ENCODE measurements around the gene TIAM2. TPM values are rescaled to one million over a fixed set of nuclear protein-coding genes. Genes with fewer than 3 reads are reported as not detected.

Gene TIAM2
- total RNA-seq, 4 donors from 2014 or later, result 6.5 to 13.4 (median 10.7) TPM

DNA sequence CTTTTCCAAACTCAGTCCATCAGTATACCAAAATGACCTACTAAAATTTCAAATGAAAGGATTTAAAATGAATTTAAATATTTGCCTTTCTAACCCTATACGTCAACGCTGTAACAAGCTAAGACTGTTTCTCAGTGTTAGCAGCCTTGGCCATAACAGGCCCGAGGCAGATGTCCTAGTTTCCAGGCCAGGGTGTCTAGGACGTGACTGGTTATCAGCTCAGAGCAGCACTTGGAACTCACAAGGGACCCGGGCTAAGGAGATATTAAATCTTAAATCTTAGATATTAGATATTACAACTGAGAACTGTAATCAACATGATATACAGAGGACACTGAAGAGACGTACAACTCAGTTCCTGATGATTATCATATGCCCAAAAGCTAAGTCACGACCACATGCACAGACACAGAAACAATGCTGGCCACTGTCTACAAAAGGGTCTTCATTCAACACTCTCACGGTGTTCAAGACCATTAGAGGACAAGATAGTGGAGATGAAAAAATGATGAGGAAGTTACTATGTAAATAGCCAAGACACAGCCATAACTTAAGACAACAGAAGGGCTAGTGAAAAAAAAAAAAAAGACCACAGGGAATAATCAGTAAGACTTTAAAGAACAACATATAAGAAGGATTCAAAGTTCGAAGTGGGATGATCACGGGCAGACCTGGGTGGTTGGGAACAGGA is 268.4 kb downstream of the TIAM2 start, which contains the start of gene CLDN20:
Gene CLDN20 (plus strand): TSS at position 641 of the 691 bp plus-strand sequence. CDS start 11,707 bp downstream, outside the sequence.
- TF ChIP-seq, protein P1, sequence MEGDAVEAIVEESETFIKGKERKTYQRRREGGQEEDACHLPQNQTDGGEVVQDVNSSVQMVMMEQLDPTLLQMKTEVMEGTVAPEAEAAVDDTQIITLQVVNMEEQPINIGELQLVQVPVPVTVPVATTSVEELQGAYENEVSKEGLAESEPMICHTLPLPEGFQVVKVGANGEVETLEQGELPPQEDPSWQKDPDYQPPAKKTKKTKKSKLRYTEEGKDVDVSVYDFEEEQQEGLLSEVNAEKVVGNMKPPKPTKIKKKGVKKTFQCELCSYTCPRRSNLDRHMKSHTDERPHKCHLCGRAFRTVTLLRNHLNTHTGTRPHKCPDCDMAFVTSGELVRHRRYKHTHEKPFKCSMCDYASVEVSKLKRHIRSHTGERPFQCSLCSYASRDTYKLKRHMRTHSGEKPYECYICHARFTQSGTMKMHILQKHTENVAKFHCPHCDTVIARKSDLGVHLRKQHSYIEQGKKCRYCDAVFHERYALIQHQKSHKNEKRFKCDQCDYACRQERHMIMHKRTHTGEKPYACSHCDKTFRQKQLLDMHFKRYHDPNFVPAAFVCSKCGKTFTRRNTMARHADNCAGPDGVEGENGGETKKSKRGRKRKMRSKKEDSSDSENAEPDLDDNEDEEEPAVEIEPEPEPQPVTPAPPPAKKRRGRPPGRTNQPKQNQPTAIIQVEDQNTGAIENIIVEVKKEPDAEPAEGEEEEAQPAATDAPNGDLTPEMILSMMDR (IDR thresholded peaks at IDR 0.05; ENCODE audit: low read depth), result no peak

DNA sequence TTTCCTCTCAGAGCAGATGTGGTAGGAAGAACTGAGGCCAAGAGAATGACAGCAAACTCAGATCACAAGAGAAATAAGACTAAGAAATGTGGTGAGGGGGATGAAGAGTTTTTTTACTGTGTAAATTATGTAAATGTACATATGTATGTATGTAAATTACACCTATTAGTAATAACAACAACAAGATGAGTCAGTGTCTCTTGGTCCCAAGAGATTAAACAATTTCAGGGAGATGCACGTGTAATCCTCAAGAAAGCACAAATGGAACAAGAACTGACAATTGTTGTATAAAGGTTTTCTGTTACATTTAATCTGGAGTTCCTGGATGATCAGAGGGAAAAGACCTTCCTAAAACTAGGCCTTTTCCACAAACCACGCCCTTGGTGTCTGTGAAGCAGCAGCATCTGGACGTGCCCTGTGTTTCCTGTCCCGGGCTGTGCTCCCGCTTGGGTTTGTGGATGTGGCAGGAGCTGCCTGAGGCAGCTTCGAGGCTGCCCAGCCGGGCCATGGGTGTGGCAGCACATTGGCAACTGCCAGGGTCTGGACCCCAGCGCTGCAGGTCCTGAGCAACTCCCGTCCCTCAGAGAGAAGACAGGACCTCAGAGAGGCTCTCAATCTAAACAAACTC is 269.7 kb downstream of the TIAM2 start:
- TF ChIP-seq, protein P1 (IDR thresholded peaks at IDR 0.05; ENCODE audit: low read depth), result no peak

DNA sequence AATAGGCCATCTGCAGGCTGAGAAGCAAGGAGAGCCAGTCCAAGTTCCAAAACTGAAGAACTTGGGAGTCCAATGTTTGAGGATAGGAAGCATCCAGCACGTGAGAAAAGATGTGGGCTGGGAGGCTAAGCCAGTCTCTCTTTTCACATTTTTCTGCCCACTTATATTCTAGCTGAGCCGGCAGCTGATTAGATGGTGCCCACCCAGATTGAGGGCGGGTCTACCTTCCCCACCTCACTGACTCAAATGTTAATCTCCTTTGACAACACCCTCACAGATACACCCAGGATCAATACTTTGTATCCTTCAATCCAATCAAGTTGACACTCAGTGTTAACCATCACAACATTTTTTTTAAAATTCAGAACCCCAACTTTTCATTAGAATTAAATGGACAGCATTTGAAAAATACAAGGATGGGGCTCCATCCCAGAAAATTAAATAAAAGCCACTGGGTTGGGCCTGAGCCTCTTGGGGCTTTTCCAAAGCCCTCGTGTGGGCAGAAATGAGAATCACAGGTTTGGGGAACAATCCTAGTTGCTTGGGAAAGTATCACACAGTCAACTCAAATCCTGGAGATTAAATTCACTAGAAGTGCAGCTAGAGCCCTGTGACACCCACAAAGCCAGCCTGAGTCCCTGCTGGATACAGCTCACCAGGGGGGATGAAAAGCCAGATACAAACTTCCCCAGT is 270.9 kb downstream of the TIAM2 start:
- TF ChIP-seq, protein P1 (IDR thresholded peaks at IDR 0.05; ENCODE audit: low read depth), result no peak

DNA sequence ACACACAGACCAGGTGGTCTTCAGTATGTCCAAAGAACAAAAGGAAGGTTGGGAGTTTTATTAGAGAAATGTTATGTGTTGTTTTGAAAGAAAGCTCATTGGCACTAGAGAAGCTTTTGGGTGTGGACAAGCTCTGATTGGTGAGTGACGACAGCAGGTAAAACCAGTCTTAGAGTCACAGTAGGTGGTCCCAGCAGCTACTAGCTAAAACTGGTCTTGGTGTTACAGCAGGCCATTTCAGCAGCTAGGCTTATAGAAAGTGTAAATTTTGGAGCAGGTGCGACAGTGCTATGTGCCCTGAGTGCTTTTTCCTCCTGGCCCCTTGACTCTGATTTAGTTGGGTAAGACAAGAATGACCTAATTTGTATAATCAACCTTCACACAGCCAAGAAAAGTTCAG is 272.3 kb downstream of the TIAM2 start:
- TF ChIP-seq, protein P1 (IDR thresholded peaks at IDR 0.05; ENCODE audit: low read depth), result no peak

DNA sequence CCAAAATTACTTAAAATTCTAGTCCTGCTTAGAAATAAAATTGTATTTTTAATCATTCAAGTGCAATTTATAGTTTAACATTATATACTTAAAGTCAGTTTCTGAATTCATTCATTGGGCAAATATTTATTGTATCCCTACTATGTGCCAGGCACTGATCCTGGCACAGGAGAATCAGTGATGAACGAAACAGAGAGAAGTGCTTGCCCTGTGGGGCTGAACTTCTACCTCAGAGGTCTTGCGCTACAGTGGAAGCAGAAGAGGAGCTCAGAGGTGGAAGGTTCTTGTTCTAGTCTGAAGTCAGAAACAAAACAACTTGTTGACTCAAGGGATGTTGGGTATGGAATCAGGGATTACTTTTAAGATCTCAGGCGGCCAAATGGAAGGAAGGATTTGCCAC is 274.6 kb downstream of the TIAM2 start:
- TF ChIP-seq, protein P1 (IDR thresholded peaks at IDR 0.05; ENCODE audit: low read depth), result no peak

DNA sequence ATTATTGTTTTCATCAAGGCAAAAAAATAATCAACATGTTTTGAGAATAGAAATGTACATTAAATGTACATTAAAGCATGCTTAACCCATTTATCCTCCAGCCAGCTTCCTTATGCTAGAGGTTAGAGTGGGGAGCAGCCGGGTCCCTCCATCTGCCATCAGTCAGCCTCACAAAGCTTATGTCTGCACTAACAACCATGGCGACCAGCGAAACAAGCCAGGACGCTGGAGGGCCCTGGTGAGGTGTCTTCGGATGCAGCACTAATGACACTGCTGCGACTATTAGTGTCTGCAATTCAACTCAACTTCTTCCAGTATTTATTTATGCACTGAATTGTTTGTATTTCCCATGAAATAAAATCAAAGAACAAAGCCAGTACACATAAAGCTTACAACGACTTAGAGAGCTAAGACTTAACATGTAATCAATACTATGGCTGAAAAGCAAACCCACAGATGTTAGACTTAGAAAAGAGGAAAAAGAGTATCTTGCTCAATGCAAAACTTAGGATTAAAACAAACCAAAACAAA is 275.5 kb downstream of the TIAM2 start:
- TF ChIP-seq, protein P1 (IDR thresholded peaks at IDR 0.05; ENCODE audit: low read depth), result no peak

DNA sequence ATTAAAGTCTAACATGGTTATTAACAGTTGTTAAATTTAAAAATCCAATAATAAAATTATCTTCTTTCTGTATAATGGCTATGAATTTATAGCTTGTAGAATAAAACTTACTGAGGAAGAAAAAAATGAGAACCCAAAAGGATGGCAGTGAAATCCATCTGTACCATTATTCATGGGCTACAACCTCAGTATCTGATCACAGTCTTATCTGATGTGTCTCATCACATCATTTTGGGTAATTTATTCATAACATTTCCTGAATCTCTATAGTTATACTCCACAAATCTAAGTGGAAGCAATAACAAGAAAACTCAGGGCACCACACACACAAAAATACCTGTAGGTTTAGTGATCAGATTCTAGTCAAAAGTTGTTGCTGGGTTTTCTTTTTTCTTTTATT is 276.0 kb downstream of the TIAM2 start:
- TF ChIP-seq, protein P1 (IDR thresholded peaks at IDR 0.05; ENCODE audit: low read depth), result no peak

Measured in subcutaneous adipose tissue (tissue), 4 donors.